ENCODE measurements around the gene HDX. TPM values are rescaled to one million over a fixed set of nuclear protein-coding genes. Genes with fewer than 3 reads are reported as not detected.

HDX gene
- total and polyA plus RNA-seq, 9 of the 15 experiments (the other 6 are each of a cell fraction or from before 2014, with no cell fraction given) = not detected

DNA sequence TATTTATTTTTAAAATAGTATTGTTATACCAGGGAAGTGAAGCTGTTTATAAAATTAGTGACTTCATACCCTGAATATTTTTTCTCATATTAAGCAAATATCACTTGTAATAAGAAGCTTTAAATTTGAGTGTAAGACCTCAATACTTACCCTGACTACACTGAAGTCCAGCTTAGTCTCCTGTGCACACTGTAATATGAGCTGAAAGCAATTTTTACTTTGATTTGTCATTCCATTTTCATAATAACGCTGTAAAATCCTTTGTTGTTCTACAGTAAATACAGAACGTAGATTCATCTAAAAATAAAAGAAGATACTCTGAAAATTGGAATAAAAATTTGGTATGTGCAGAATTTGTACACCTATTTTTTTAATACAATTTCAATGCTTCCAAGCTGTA, 27.2 kb downstream of the HDX start:
- no TSS peak for BruUV-seq (replicated peaks)
- Histone ChIP-seq H3K79me2 (ENCODE audit: control insufficient read depth, insufficient read depth, low read length) (no peaks in the 10 kb centered on the region), H4K20me1 (replicated peaks; ENCODE audit: control insufficient read depth, insufficient read depth, low read length) (no peaks in the 10 kb centered on the region), H3K4me2 (ENCODE audit: insufficient read depth, low read length) (no peak overlapping the region), H3K4me1 (replicated peaks in 1 of 2; ENCODE audit: control insufficient read depth in 2 of 2, insufficient read depth in 2 of 2, low read length in 2 of 2) (no peaks in the 10 kb centered on the region), H3K4me3 (no peak overlapping the region), H2AFZ (ENCODE audit: low read depth, low read length) (no peak overlapping the region), H3K9me3 (replicated peaks; ENCODE audit: control insufficient read depth, insufficient read depth, low read depth, low read length) (no peaks in the 10 kb centered on the region), H3K9me1 (ENCODE audit: control insufficient read depth, insufficient read depth, low read length) (no peaks in the 10 kb centered on the region), H3K27ac (ENCODE audit: extremely low read depth, low read depth, low read length) (no peak overlapping the region), H3K36me3 (ENCODE audit: control insufficient read depth, insufficient read depth, low read length) (no peaks in the 10 kb centered on the region), H3K27me3 (ENCODE audit: control insufficient read depth in 2 of 2, insufficient read depth in 2 of 2, low read length in 2 of 2) (no peaks in the 10 kb centered on the region), H3K9ac (ENCODE audit: insufficient read depth in 1 of 2, low read depth in 2 of 2, low read length in 2 of 2) (no peak overlapping the region)
- no peak for FAIRE-seq
- in situ Hi-C loops (cut with MboI) = no loop called here
- intact Hi-C loops (cut with micrococcal nuclease) = no loop called here
- no peak for ATAC-seq
- DNase-seq (ENCODE audit: extremely low read depth in 1 of 4, low spot score in 3 of 4) = no peak
- ChIA-PET POLR2A (no interaction called here), CTCF (ENCODE audit: low intra/inter-chr PET ratio) (no interaction called here)
- WGBS (ENCODE audit: insufficient coverage, low coverage, missing lambda C conversion rate) = 0% methylated on average over 2 of the region's 2 CpGs
- TF ChIP-seq TCF7 (IDR thresholded peaks at IDR 0.05; ENCODE audit: borderline replicate concordance) (no peak), CAMTA2 (CRISPR knock-in tag; conservative IDR thresholded peaks at IDR 0.05) (no peak), TCF7L2 (IDR thresholded peaks at IDR 0.05; ENCODE audit: low read depth, low read length) (no peak), SMC3 (conservative IDR thresholded peaks at IDR 0.05; ENCODE audit: insufficient read depth, low read depth, low read length) (no peak), ZBTB5 (IDR thresholded peaks at IDR 0.05) (no peak), RFX7 (CRISPR knock-in tag; IDR thresholded peaks at IDR 0.05) (no peak), POLR2B (IDR thresholded peaks at IDR 0.05; ENCODE audit: low read depth, partially characterized antibody) (no peak), JUNB (CRISPR knock-in tag; conservative IDR thresholded peaks at IDR 0.05) (no peak), FOXO4 (CRISPR knock-in tag; IDR thresholded peaks at IDR 0.05) (no peak)
- TF ChIP-seq, protein P1, sequence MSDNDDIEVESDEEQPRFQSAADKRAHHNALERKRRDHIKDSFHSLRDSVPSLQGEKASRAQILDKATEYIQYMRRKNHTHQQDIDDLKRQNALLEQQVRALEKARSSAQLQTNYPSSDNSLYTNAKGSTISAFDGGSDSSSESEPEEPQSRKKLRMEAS (CRISPR knock-in tag; IDR thresholded peaks at IDR 0.05) = no peak
- TF ChIP-seq, protein P2, sequence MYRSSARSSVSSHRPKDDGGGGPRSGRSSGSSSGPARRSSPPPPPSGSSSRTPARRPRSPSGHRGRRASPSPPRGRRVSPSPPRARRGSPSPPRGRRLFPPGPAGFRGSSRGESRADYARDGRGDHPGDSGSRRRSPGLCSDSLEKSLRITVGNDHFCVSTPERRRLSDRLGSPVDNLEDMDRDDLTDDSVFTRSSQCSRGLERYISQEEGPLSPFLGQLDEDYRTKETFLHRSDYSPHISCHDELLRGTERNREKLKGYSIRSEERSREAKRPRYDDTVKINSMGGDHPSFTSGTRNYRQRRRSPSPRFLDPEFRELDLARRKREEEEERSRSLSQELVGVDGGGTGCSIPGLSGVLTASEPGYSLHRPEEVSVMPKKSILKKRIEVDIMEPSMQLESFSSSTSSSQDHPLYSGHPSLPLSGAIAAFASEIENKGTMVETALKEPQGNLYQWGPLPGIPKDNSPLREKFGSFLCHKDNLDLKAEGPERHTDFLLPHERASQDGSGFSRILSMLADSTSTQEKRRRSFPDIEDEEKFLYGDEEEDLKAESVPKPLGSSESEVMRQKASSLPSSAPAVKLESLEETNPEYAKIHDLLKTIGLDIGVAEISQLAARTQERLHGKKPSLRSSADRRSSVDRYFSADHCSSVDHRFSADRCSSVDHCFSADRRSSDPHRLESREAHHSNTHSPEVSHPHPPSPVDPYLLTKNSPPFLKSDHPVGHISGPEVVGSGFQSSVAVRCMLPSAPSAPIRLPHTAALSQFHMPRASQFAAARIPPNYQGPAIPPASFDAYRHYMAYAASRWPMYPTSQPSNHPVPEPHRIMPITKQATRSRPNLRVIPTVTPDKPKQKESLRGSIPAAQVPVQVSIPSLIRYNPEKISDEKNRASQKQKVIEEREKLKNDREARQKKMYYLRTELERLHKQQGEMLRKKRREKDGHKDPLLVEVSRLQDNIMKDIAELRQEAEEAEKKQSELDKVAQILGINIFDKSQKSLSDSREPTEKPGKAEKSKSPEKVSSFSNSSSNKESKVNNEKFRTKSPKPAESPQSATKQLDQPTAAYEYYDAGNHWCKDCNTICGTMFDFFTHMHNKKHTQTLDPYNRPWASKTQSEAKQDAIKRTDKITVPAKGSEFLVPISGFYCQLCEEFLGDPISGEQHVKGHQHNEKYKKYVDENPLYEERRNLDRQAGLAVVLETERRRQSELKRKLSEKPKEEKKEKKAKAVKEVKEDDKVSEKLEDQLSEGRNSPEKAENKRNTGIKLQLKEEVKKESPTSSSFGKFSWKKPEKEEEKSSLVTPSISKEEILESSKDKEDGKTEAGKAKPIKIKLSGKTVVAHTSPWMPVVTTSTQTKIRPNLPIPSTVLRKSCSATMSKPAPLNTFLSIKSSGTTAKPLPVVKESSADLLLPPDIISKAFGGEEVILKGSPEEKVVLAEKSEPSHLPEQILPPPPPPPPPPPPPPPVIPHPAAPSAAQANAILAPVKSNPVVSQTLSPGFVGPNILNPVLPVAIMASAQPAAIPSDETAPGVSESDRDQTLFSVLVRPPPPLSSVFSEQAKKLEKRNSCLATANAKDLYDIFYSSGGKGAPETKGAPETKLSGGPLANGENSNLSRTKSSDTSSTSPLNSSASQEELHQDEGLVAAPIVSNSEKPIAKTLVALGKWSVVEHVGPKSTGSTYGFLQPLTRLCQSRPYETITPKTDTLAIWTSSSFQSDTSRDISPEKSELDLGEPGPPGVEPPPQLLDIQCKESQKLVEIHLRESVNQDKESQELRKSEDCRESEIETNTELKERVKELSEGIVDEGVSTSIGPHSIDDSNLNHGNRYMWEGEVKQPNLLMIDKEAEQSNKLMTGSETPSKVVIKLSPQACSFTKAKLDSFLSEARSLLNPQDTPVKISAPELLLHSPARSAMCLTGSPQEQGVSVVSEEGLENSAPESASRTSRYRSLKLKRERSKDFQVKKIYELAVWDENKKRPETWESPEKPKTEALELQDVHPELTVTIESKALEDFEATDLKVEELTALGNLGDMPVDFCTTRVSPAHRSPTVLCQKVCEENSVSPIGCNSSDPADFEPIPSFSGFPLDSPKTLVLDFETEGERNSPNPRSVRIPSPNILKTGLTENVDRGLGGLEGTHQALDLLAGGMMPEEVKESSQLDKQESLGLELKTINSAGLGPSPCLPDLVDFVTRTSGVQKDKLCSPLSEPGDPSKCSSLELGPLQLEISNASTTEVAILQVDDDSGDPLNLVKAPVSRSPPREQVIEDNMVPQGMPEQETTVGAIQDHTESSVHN (IDR thresholded peaks at IDR 0.05; ENCODE audit: borderline replicate concordance in 1 of 2, low read depth in 1 of 2) = no peak

All from K562 (cell line).